22Rv1 (cell line): ENCODE results near the gene NUP160.

Experiments
- ZFX ChIP-seq: fragments of 450-650 bp; IDR thresholded peaks from 2 replicates; pipeline ENCODE4 v1.6.1; 2017; ENCODE audit warnings: antibody characterized with exemption, borderline replicate concordance
- TF ChIP-seq, protein P1 (sequence below): fragments of 450-650 bp; IDR thresholded peaks from 2 replicates; pipeline ENCODE4 v1.5.1; 2017; ENCODE audit warnings: mild to moderate bottlenecking

- TF ChIP-seq, protein P1, sequence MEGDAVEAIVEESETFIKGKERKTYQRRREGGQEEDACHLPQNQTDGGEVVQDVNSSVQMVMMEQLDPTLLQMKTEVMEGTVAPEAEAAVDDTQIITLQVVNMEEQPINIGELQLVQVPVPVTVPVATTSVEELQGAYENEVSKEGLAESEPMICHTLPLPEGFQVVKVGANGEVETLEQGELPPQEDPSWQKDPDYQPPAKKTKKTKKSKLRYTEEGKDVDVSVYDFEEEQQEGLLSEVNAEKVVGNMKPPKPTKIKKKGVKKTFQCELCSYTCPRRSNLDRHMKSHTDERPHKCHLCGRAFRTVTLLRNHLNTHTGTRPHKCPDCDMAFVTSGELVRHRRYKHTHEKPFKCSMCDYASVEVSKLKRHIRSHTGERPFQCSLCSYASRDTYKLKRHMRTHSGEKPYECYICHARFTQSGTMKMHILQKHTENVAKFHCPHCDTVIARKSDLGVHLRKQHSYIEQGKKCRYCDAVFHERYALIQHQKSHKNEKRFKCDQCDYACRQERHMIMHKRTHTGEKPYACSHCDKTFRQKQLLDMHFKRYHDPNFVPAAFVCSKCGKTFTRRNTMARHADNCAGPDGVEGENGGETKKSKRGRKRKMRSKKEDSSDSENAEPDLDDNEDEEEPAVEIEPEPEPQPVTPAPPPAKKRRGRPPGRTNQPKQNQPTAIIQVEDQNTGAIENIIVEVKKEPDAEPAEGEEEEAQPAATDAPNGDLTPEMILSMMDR: no peak
- no peak for TF ChIP-seq ZFX
These were observed 10.2 kb downstream of the NUP160 start for GRCh38 chr11:47837929-47838328.
